Measurements from ENCODE around the gene CHRNB4.

Gene CHRNB4

GRCh38 chr15:78651930-78652615 lies 11.1 kb upstream of the CHRNB4 start:
- no peak for TF ChIP-seq GATA2 (IDR thresholded peaks at IDR 0.05; ENCODE audit: low read depth, low read length)
- no peak for TF ChIP-seq GATA3 (IDR thresholded peaks at IDR 0.05; ENCODE audit: low read depth, low read length)

GRCh38 chr15:78651007-78651406 lies 10.0 kb upstream of the CHRNB4 start:
- TF ChIP-seq GATA2 (IDR thresholded peaks at IDR 0.05; ENCODE audit: low read depth, low read length) (no peak), GATA3 (IDR thresholded peaks at IDR 0.05; ENCODE audit: low read depth, low read length) (no peak)

- TF ChIP-seq GATA2 (IDR thresholded peaks at IDR 0.05; ENCODE audit: low read depth, low read length) (no peak), GATA3 (IDR thresholded peaks at IDR 0.05; ENCODE audit: low read depth, low read length) (no peak)
These were observed 9.0 kb upstream of the CHRNB4 start for GRCh38 chr15:78650022-78650421.

GRCh38 chr15:78645009-78645408 lies 4.0 kb upstream of the CHRNB4 start:
- TF ChIP-seq GATA3 (IDR thresholded peaks at IDR 0.05; ENCODE audit: low read depth, low read length) (no peak), GATA2 (IDR thresholded peaks at IDR 0.05; ENCODE audit: low read depth, low read length) (no peak)

- no peak for TF ChIP-seq GATA2 (IDR thresholded peaks at IDR 0.05; ENCODE audit: low read depth, low read length)
- no peak for TF ChIP-seq GATA3 (IDR thresholded peaks at IDR 0.05; ENCODE audit: low read depth, low read length)
These were observed 1.3 kb upstream of the CHRNB4 start for GRCh38 chr15:78642331-78642730.

- TF ChIP-seq GATA3 (IDR thresholded peaks at IDR 0.05; ENCODE audit: low read depth, low read length) (no peak), GATA2 (IDR thresholded peaks at IDR 0.05; ENCODE audit: low read depth, low read length) (no peak)
These were observed 802 bp upstream of the CHRNB4 start for GRCh38 chr15:78641749-78642275.

GRCh38 chr15:78640527-78641101 lies 396 bp downstream of the CHRNB4 start:
- TF ChIP-seq GATA3 (IDR thresholded peaks at IDR 0.05; ENCODE audit: low read depth, low read length) (no peak), GATA2 (IDR thresholded peaks at IDR 0.05; ENCODE audit: low read depth, low read length) (no peak)

GRCh38 chr15:78638658-78639314 lies 2.2 kb downstream of the CHRNB4 start:
- no peak for TF ChIP-seq GATA2 (IDR thresholded peaks at IDR 0.05; ENCODE audit: low read depth, low read length)
- TF ChIP-seq GATA3 (IDR thresholded peaks at IDR 0.05; ENCODE audit: low read depth, low read length), result no peak

GRCh38 chr15:78637776-78638435 lies 3.1 kb downstream of the CHRNB4 start:
- TF ChIP-seq GATA3 (IDR thresholded peaks at IDR 0.05; ENCODE audit: low read depth, low read length), result no peak
- no peak for TF ChIP-seq GATA2 (IDR thresholded peaks at IDR 0.05; ENCODE audit: low read depth, low read length)

- no peak for TF ChIP-seq GATA2 (IDR thresholded peaks at IDR 0.05; ENCODE audit: low read depth, low read length)
- TF ChIP-seq GATA3 (IDR thresholded peaks at IDR 0.05; ENCODE audit: low read depth, low read length), result no peak
These were observed 4.6 kb downstream of the CHRNB4 start for GRCh38 chr15:78636378-78636859.

GRCh38 chr15:78635346-78635745 lies 5.7 kb downstream of the CHRNB4 start:
- no peak for TF ChIP-seq GATA3 (IDR thresholded peaks at IDR 0.05; ENCODE audit: low read depth, low read length)
- TF ChIP-seq GATA2 (IDR thresholded peaks at IDR 0.05; ENCODE audit: low read depth, low read length), result no peak

- TF ChIP-seq GATA2 (IDR thresholded peaks at IDR 0.05; ENCODE audit: low read depth, low read length) (no peak), GATA3 (IDR thresholded peaks at IDR 0.05; ENCODE audit: low read depth, low read length) (no peak)
These were observed 6.5 kb downstream of the CHRNB4 start for GRCh38 chr15:78634210-78635145.

- TF ChIP-seq GATA2 (IDR thresholded peaks at IDR 0.05; ENCODE audit: low read depth, low read length) (no peak), GATA3 (IDR thresholded peaks at IDR 0.05; ENCODE audit: low read depth, low read length) (no peak)
These were observed 7.7 kb downstream of the CHRNB4 start for GRCh38 chr15:78633348-78633747.
